GM23338 (cell line): ENCODE measurements around the gene MSH3. TPM values are rescaled to one million over a fixed set of nuclear protein-coding genes. Genes with fewer than 3 reads are reported as not detected.

Experiments
- ATAC-seq: fragments of 200-7000 bp; cut with Tn5 transposase; 3 replicates; pipeline ENCODE4 v1.9.1; 2020
- DNase-seq: peaks from one replicate; pipeline ENCODE4 v3.0.0-alpha.2; 2015; ENCODE audit warnings: low spot score
- H2AFZ ChIP-seq: fragments of 200-600 bp; sonication (generic); 2 replicates; pipeline ENCODE4 v1.8.0; 2016; ENCODE audit warnings: antibody characterized with exemption, mild to moderate bottlenecking, moderate library complexity
- H3F3A ChIP-seq: fragments of 200-600 bp; sonication (generic); replicated peaks from 2 replicates; pipeline ENCODE4 v1.8.0; 2017; ENCODE audit warnings: antibody characterized with exemption, mixed run types, low read depth
- H3K27ac ChIP-seq: fragments of 200-600 bp; sonication (generic); 2 replicates; pipeline ENCODE4 v1.6.1; 2016; ENCODE audit warnings: low read depth
- H3K27me3 ChIP-seq: fragments of 200-600 bp; sonication (generic); 2 replicates; pipeline ENCODE4 v1.8.0; 2016; ENCODE audit warnings: mild to moderate bottlenecking, mixed run types, moderate library complexity; ENCODE audit not compliant: insufficient read depth
- H3K36me3 ChIP-seq: fragments of 200-600 bp; sonication (generic); 2 replicates; pipeline ENCODE4 v1.8.0; 2016; ENCODE audit warnings: mild to moderate bottlenecking; ENCODE audit not compliant: insufficient read depth
- H3K4me1 ChIP-seq: fragments of 200-600 bp; sonication (generic); 2 replicates; pipeline ENCODE4 v1.8.0; 2016; ENCODE audit warnings: mild to moderate bottlenecking, moderate library complexity; ENCODE audit not compliant: insufficient read depth
- H3K4me2 ChIP-seq: fragments of 200-600 bp; sonication (generic); 2 replicates; pipeline ENCODE4 v1.7.1; 2017; ENCODE audit warnings: mixed run types
- H3K4me3 ChIP-seq: fragments of 200-600 bp; sonication (generic); 2 replicates; pipeline ENCODE4 v1.6.1; 2016; ENCODE audit warnings: mixed run types
- H3K79me2 ChIP-seq: fragments of 200-600 bp; sonication (generic); replicated peaks from 2 replicates; pipeline ENCODE4 v1.8.0; 2017; ENCODE audit warnings: mild to moderate bottlenecking; ENCODE audit not compliant: insufficient read depth
- H3K9me2 ChIP-seq: fragments of 200-600 bp; sonication (generic); 2 replicates; pipeline ENCODE4 v1.8.0; 2017; ENCODE audit not compliant: insufficient read depth
- H4K20me1 ChIP-seq: fragments of 200-600 bp; sonication (generic); replicated peaks from 2 replicates; pipeline ENCODE4 v1.8.0; 2017; ENCODE audit warnings: mild to moderate bottlenecking; ENCODE audit not compliant: insufficient read depth
- H3K27ac Mint-ChIP-seq: 2 replicates; pipeline ENCODE4 v1.8.0; 2020; ENCODE audit warnings: inconsistent platforms, mild to moderate bottlenecking, moderate library complexity, mixed read lengths
- H3K27me3 Mint-ChIP-seq: 3 replicates; pipeline ENCODE4 v1.8.0; 2022; ENCODE audit warnings: low read depth, mild to moderate bottlenecking, moderate library complexity, mixed read lengths, inconsistent platforms; ENCODE audit not compliant: insufficient read depth, poor library complexity
- H3K36me3 Mint-ChIP-seq: 3 replicates; pipeline ENCODE4 v1.8.0; 2021; ENCODE audit warnings: low read depth, mild to moderate bottlenecking, inconsistent platforms, moderate library complexity, mixed read lengths
- H3K4me1 Mint-ChIP-seq: 3 replicates; pipeline ENCODE4 v1.8.0; 2020; ENCODE audit warnings: mild to moderate bottlenecking, inconsistent platforms, mixed read lengths
- H3K4me3 Mint-ChIP-seq: 3 replicates; pipeline ENCODE4 v1.8.0; 2021; ENCODE audit warnings: moderate library complexity, mild to moderate bottlenecking, inconsistent platforms, mixed read lengths
- H3K9me3 Mint-ChIP-seq: 3 replicates; pipeline ENCODE4 v1.8.0; 2020; ENCODE audit warnings: moderate library complexity, mild to moderate bottlenecking, inconsistent platforms, mixed read lengths
- CTCF ChIP-seq, 2 experiments: fragments of 200-600 bp in 1 of 2; sonication (generic) in 1 of 2; conservative IDR thresholded peaks; 2 replicates each; pipeline versions ENCODE4 v1.5.1 to v1.6.1; 2016 to 2017; ENCODE audit warnings: antibody characterized with exemption in 2 of 2, low read depth in 2 of 2, mild to moderate bottlenecking in 2 of 2, moderate library complexity in 1 of 2
- ETS1 ChIP-seq: IDR thresholded peaks from 2 replicates; pipeline ENCODE4 v1.6.1; 2016; ENCODE audit warnings: antibody characterized with exemption
- EZH2 ChIP-seq: fragments of 200-600 bp; sonication (generic); IDR thresholded peaks from one replicate; pipeline ENCODE4 v1.8.0; 2017; ENCODE audit warnings: antibody characterized with exemption, mild to moderate bottlenecking, low read depth; ENCODE audit not compliant: unreplicated experiment
- JUNB ChIP-seq: IDR thresholded peaks from one replicate; pipeline ENCODE4 v1.6.1; 2016; ENCODE audit warnings: antibody characterized with exemption; ENCODE audit not compliant: unreplicated experiment
- NANOG ChIP-seq: IDR thresholded peaks from 2 replicates; pipeline ENCODE4 v1.6.1; 2016; ENCODE audit warnings: antibody characterized with exemption, borderline replicate concordance
- POLR2AphosphoS5 ChIP-seq: IDR thresholded peaks from 2 replicates; pipeline ENCODE4 v1.6.1; 2016; ENCODE audit warnings: antibody characterized with exemption, low read depth
- REST ChIP-seq: IDR thresholded peaks from one replicate; pipeline ENCODE4 v1.6.1; 2018; ENCODE audit warnings: antibody characterized with exemption; ENCODE audit not compliant: unreplicated experiment
- STAT1 ChIP-seq: IDR thresholded peaks from one replicate; pipeline ENCODE4 v1.6.1; 2016; ENCODE audit warnings: antibody characterized with exemption; ENCODE audit not compliant: unreplicated experiment
- ZNF114 ChIP-seq: fragments of 250-450 bp; sonication (Bioruptor Pico); IDR thresholded peaks from 2 replicates; pipeline ENCODE4 v1.5.0; 2020; ENCODE audit warnings: mild to moderate bottlenecking, moderate library complexity
- polyA plus RNA-seq: library from polyadenylated mRNA; unstranded; fragments of >200 nt; fragmentation: Nextera tagmentation; extraction: Ambion mirVana; gene quantifications from 2 replicates; pipeline ENCODE4 v1.2.1, GENCODE V29; 2016
- total RNA-seq: library from RNA; depleted of rRNA; stranded (reverse); fragments of >200 nt; shearing (Covaris generic); gene quantifications from 2 replicates; pipeline ENCODE4 v1.2.3, GENCODE V29; 2014

MSH3 gene
- total and polyA plus RNA-seq, 2 experiments from 2014 or later: 13.3 to 16.6 TPM

- TF ChIP-seq REST (no peak), ETS1 (no peak), ZNF114 (no peak)
Observed at GRCh38 chr5:80725446-80725845, 71.0 kb downstream of the MSH3 start (continued).

- no peak for ATAC-seq
- no peak for TF ChIP-seq EZH2
- TF ChIP-seq NANOG: no peak
- no peak for TF ChIP-seq POLR2AphosphoS5
- TF ChIP-seq ZNF114: no peak
- no peak for TF ChIP-seq JUNB
- no peak for TF ChIP-seq REST
- no peak for TF ChIP-seq ETS1
- no peak for TF ChIP-seq CTCF (conservative IDR thresholded peaks at IDR 0.05; ENCODE audit: low read depth in 2 of 2)
- TF ChIP-seq STAT1: no peak
Observed at GRCh38 chr5:80736730-80737129, 82.3 kb downstream of the MSH3 start.

More at GRCh38 chr5:80736730-80737129, 82.3 kb downstream of the MSH3 start:
- H3K27me3 ChIP-seq: no peaks in the 10 kb centered on the region
- H3K4me2 ChIP-seq: no peak overlapping the region
- Mint-ChIP-seq H3K9me3 (no peaks in the 10 kb centered on the region), H3K36me3 (peaks cover 9% of the 10 kb centered on the region; the same call in 1 of the 3 replicates), H3K27me3 (no peaks in the 10 kb centered on the region), H3K4me3 (no peak overlapping the region), H3K4me1 (peaks cover 6% of the 10 kb centered on the region), H3K27ac (no peak overlapping the region)
- H3K4me1 ChIP-seq: peaks cover 5% of the 10 kb centered on the region; the same call in 1 of the 2 replicates
- H3K27ac ChIP-seq: no peak overlapping the region
- H4K20me1 ChIP-seq: no peaks in the 10 kb centered on the region
- H3F3A ChIP-seq: no peaks in the 10 kb centered on the region
- no peaks in the 10 kb centered on the region for H3K36me3 ChIP-seq
- no peak for DNase-seq
- no peak overlapping the region for H3K4me3 ChIP-seq
- no peaks in the 10 kb centered on the region; the same call in 1 of the 2 replicates for H3K9me2 ChIP-seq
- no peak overlapping the region for H2AFZ ChIP-seq
- H3K79me2 ChIP-seq: no peaks in the 10 kb centered on the region
